OCI-LY7 (cell line): ENCODE data around the gene DNAAF1.

Experiments used
- EZH2phosphoT487 ChIP-seq: fragments of 200-600 bp; sonication (generic); IDR thresholded peaks from 2 replicates; pipeline ENCODE4 v1.6.1; 2018; ENCODE audit warnings: low read depth, borderline replicate concordance, mild to moderate bottlenecking, mixed run types, antibody characterized with exemption, low read length, moderate library complexity, mixed read lengths
- TF ChIP-seq, protein P1 (sequence below): fragments of 200-600 bp; sonication (generic); conservative IDR thresholded peaks from 2 replicates; pipeline ENCODE4 v1.5.1; 2014; ENCODE audit warnings: mild to moderate bottlenecking, antibody characterized with exemption, low read length, moderate library complexity, mixed read lengths

DNA sequence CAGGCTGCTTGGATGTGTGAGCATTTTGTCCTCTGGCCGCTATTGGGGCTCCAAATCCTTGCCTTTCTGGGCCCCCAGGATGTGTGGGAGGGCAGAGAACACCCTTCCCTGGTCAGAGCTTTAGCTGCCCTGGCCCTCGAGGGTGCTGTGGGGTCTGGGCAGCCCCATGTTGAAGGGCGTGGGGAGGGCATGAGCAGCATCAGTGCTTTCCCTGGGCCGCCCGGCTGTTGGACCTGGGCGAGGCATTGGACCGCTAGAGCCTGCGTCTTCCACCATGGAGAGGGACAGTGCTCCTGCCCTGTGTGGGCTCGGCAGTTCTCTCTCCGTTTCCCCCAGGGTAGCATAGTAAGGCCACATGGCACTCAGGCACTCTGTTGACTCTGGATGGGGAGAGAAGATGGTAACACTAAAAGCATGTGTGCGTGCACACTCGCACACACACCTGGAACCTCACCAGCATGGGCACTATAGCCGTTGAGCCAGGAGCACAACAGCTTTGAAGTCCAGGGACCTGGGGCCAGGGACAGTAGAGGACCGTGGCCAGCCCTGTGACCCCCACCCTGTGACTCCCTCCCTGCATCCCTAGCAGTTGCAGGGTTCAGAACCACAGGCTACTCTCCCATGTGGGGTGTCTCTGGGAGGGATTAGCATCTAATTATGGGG, 52.5 kb downstream of the DNAAF1 start:
- TF ChIP-seq, protein P1, sequence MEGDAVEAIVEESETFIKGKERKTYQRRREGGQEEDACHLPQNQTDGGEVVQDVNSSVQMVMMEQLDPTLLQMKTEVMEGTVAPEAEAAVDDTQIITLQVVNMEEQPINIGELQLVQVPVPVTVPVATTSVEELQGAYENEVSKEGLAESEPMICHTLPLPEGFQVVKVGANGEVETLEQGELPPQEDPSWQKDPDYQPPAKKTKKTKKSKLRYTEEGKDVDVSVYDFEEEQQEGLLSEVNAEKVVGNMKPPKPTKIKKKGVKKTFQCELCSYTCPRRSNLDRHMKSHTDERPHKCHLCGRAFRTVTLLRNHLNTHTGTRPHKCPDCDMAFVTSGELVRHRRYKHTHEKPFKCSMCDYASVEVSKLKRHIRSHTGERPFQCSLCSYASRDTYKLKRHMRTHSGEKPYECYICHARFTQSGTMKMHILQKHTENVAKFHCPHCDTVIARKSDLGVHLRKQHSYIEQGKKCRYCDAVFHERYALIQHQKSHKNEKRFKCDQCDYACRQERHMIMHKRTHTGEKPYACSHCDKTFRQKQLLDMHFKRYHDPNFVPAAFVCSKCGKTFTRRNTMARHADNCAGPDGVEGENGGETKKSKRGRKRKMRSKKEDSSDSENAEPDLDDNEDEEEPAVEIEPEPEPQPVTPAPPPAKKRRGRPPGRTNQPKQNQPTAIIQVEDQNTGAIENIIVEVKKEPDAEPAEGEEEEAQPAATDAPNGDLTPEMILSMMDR = no peak
- TF ChIP-seq EZH2phosphoT487 = no peak
